Ammon's horn (tissue), 1 donor: ENCODE results near the gene PNPLA3.

Experiments used
- DNase-seq: peaks from one replicate; pipeline ENCODE4 v3.0.0-alpha.2; 2016; ENCODE audit warnings: low spot score

The PNPLA3 gene

GRCh38 chr22:43923631-43924464 lies at the start of gene PNPLA3:
Gene PNPLA3 (plus strand): TSS chr22:43923805. CDS start chr22:43923912, 107 bp downstream.
- peak; percentile 95 for DNase-seq

GRCh38 chr22:43876866-43877509 lies 46.6 kb upstream of the PNPLA3 start:
- no peak for DNase-seq

GRCh38 chr22:43878079-43878795 lies 45.4 kb upstream of the PNPLA3 start:
- DNase-seq: no peak

GRCh38 chr22:43878831-43879550 lies 44.6 kb upstream of the PNPLA3 start:
- no peak for DNase-seq

- DNase-seq: no peak
Measured at GRCh38 chr22:43879901-43880540, 43.6 kb upstream of the PNPLA3 start.

GRCh38 chr22:43880541-43880991 lies 43.0 kb upstream of the PNPLA3 start:
- DNase-seq: no peak

GRCh38 chr22:43881091-43882061 lies 42.2 kb upstream of the PNPLA3 start:
- no peak for DNase-seq

GRCh38 chr22:43882122-43882767 lies 41.4 kb upstream of the PNPLA3 start:
- DNase-seq: no peak

- peak; percentile 25 for DNase-seq
Measured at GRCh38 chr22:43883012-43883661, 40.5 kb upstream of the PNPLA3 start.

- no peak for DNase-seq
Measured at GRCh38 chr22:43883719-43884415, 39.7 kb upstream of the PNPLA3 start.

GRCh38 chr22:43884600-43885318 lies 38.8 kb upstream of the PNPLA3 start:
- peak; percentile 38 for DNase-seq

GRCh38 chr22:43885319-43885671 lies 38.3 kb upstream of the PNPLA3 start:
- DNase-seq: no peak

- no peak for DNase-seq
Measured at GRCh38 chr22:43885786-43886185, 37.8 kb upstream of the PNPLA3 start.

GRCh38 chr22:43886231-43886630 lies 37.4 kb upstream of the PNPLA3 start:
- DNase-seq: no peak

- no peak for DNase-seq
Measured at GRCh38 chr22:43887391-43887790, 36.2 kb upstream of the PNPLA3 start.

GRCh38 chr22:43888740-43889139 lies 34.9 kb upstream of the PNPLA3 start:
- no peak for DNase-seq

GRCh38 chr22:43889201-43889859 lies 34.3 kb upstream of the PNPLA3 start:
- no peak for DNase-seq
